HS-27A (cell line): Measurements from ENCODE around the gene ARL4D.

ENCODE experiments used
- DNase-seq: peaks from one replicate; pipeline ENCODE4 v3.0.0-alpha.2; 2012; ENCODE audit warnings: low read depth, missing footprints

The ARL4D gene

GRCh38 chr17:43427362-43428043, 28.7 kb downstream of the ARL4D start:
- no peak for DNase-seq

GRCh38 chr17:43428524-43428923, 29.7 kb downstream of the ARL4D start:
- DNase-seq = no peak

- no peak for DNase-seq
Observed at GRCh38 chr17:43430936-43431713, 32.3 kb downstream of the ARL4D start.

GRCh38 chr17:43431714-43432523, 33.1 kb downstream of the ARL4D start:
- no peak for DNase-seq

GRCh38 chr17:43434902-43435319, 36.1 kb downstream of the ARL4D start:
- DNase-seq = no peak

- no peak for DNase-seq
Observed at GRCh38 chr17:43437756-43438155, 39.0 kb downstream of the ARL4D start.

GRCh38 chr17:43438626-43439025, 39.8 kb downstream of the ARL4D start:
- no peak for DNase-seq

GRCh38 chr17:43439041-43439440, 40.2 kb downstream of the ARL4D start:
- no peak for DNase-seq

- DNase-seq = no peak
Observed at GRCh38 chr17:43442711-43443110, 43.9 kb downstream of the ARL4D start.

- no peak for DNase-seq
Observed at GRCh38 chr17:43443381-43443780, 44.6 kb downstream of the ARL4D start.

GRCh38 chr17:43444223-43445008, 45.6 kb downstream of the ARL4D start:
- DNase-seq = no peak

GRCh38 chr17:43445009-43445589, 46.3 kb downstream of the ARL4D start:
- no peak for DNase-seq

GRCh38 chr17:43446773-43447172, 48.0 kb downstream of the ARL4D start:
- DNase-seq = no peak

- no peak for DNase-seq
Observed at GRCh38 chr17:43448720-43449469, 50.1 kb downstream of the ARL4D start.

- no peak for DNase-seq
Observed at GRCh38 chr17:43449470-43450248, 50.9 kb downstream of the ARL4D start.
